ENCODE data around the gene ZDHHC12. TPM values are rescaled to one million over a fixed set of nuclear protein-coding genes. Genes with fewer than 3 reads are reported as not detected.

ZDHHC12 gene
- total RNA-seq, 1 donor from 2014 or later: 18.2 TPM

GRCh38 chr9:128743421-128743820 is 19.5 kb upstream of the ZDHHC12 start:
- H3K4me3 Mint-ChIP-seq (ENCODE audit: unreplicated experiment): no peak overlapping the region

GRCh38 chr9:128742401-128742800 is 18.5 kb upstream of the ZDHHC12 start:
- H3K27ac Mint-ChIP-seq (ENCODE audit: unreplicated experiment): no peak overlapping the region
- TF ChIP-seq CTCF (IDR thresholded peaks at IDR 0.05; ENCODE audit: partially characterized antibody, unreplicated experiment): no peak
- no peaks in the 10 kb centered on the region for H3K4me1 Mint-ChIP-seq (ENCODE audit: low read depth, unreplicated experiment)
- H3K27me3 Mint-ChIP-seq (ENCODE audit: unreplicated experiment): no peaks in the 10 kb centered on the region
- no peak overlapping the region for H3K4me3 Mint-ChIP-seq (ENCODE audit: unreplicated experiment)
- no peaks in the 10 kb centered on the region for H3K36me3 Mint-ChIP-seq (ENCODE audit: unreplicated experiment)
- no peak for DNase-seq
- peaks cover 2% of the 10 kb centered on the region for H3K9me3 Mint-ChIP-seq (ENCODE audit: unreplicated experiment)

More at GRCh38 chr9:128743421-128743820, 19.5 kb upstream of the ZDHHC12 start:
- peaks cover 2% of the 10 kb centered on the region for H3K9me3 Mint-ChIP-seq (ENCODE audit: unreplicated experiment)
- H3K27me3 Mint-ChIP-seq (ENCODE audit: unreplicated experiment): no peaks in the 10 kb centered on the region
- DNase-seq: no peak
- no peaks in the 10 kb centered on the region for H3K36me3 Mint-ChIP-seq (ENCODE audit: unreplicated experiment)
- no peak overlapping the region for H3K27ac Mint-ChIP-seq (ENCODE audit: unreplicated experiment)
- TF ChIP-seq CTCF (IDR thresholded peaks at IDR 0.05; ENCODE audit: partially characterized antibody, unreplicated experiment): no peak
- no peaks in the 10 kb centered on the region for H3K4me1 Mint-ChIP-seq (ENCODE audit: low read depth, unreplicated experiment)

- no peaks in the 10 kb centered on the region for H3K27me3 Mint-ChIP-seq (ENCODE audit: unreplicated experiment)
- peaks cover 5% of the 10 kb centered on the region for H3K4me1 Mint-ChIP-seq (ENCODE audit: low read depth, unreplicated experiment)
- TF ChIP-seq CTCF (IDR thresholded peaks at IDR 0.05; ENCODE audit: partially characterized antibody, unreplicated experiment): no peak
- no peaks in the 10 kb centered on the region for H3K36me3 Mint-ChIP-seq (ENCODE audit: unreplicated experiment)
- H3K27ac Mint-ChIP-seq (ENCODE audit: unreplicated experiment): peak overlapping the region; percentile 43
- no peaks in the 10 kb centered on the region for H3K9me3 Mint-ChIP-seq (ENCODE audit: unreplicated experiment)
- DNase-seq: no peak
- H3K4me3 Mint-ChIP-seq (ENCODE audit: unreplicated experiment): no peak overlapping the region
These were observed 11.4 kb upstream of the ZDHHC12 start for GRCh38 chr9:128735373-128735772.

GRCh38 chr9:128733256-128733655 is 9.3 kb upstream of the ZDHHC12 start:
- DNase-seq: peak; percentile 88
- Mint-ChIP-seq H3K36me3 (ENCODE audit: unreplicated experiment) (no peaks in the 10 kb centered on the region), H3K4me3 (ENCODE audit: unreplicated experiment) (no peak overlapping the region), H3K27me3 (ENCODE audit: unreplicated experiment) (no peaks in the 10 kb centered on the region), H3K9me3 (ENCODE audit: unreplicated experiment) (no peaks in the 10 kb centered on the region), H3K27ac (ENCODE audit: unreplicated experiment) (peak overlapping the region; percentile 64), H3K4me1 (ENCODE audit: low read depth, unreplicated experiment) (peaks cover 11% of the 10 kb centered on the region)
- peak; percentile 59 for TF ChIP-seq CTCF (IDR thresholded peaks at IDR 0.05; ENCODE audit: partially characterized antibody, unreplicated experiment)

- Mint-ChIP-seq H3K4me1 (ENCODE audit: low read depth, unreplicated experiment) (peaks cover 11% of the 10 kb centered on the region), H3K4me3 (ENCODE audit: unreplicated experiment) (no peak overlapping the region), H3K9me3 (ENCODE audit: unreplicated experiment) (no peaks in the 10 kb centered on the region), H3K27ac (ENCODE audit: unreplicated experiment) (peak overlapping the region; percentile 64), H3K27me3 (ENCODE audit: unreplicated experiment) (no peaks in the 10 kb centered on the region), H3K36me3 (ENCODE audit: unreplicated experiment) (no peaks in the 10 kb centered on the region)
- no peak for TF ChIP-seq CTCF (IDR thresholded peaks at IDR 0.05; ENCODE audit: partially characterized antibody, unreplicated experiment)
- no peak for DNase-seq
These were observed 8.6 kb upstream of the ZDHHC12 start for GRCh38 chr9:128732576-128732975.

Measured in glutamatergic neuron (in vitro differentiated cells).